ENCODE measurements around the gene IGSF21.
"Not testable (repeated sequence)": the region's sequence is repeated elsewhere in the genome, so short reads cannot be mapped to it uniquely, and the experiment has no call there.

Gene IGSF21

GRCh38 chr1:18357622-18358230, 250.1 kb downstream of the IGSF21 start:
- no peak for DNase-seq (ENCODE audit: low read depth)

- DNase-seq (ENCODE audit: low read depth) = no peak
Measured at GRCh38 chr1:18358600-18358999, 251.0 kb downstream of the IGSF21 start.

GRCh38 chr1:18360251-18360650, 252.7 kb downstream of the IGSF21 start:
- DNase-seq (ENCODE audit: low read depth) = no peak

- no peak for DNase-seq (ENCODE audit: low read depth)
Measured at GRCh38 chr1:18362150-18362549, 254.6 kb downstream of the IGSF21 start.

- DNase-seq (ENCODE audit: low read depth) = no peak
Measured at GRCh38 chr1:18363436-18363835, 255.8 kb downstream of the IGSF21 start.

GRCh38 chr1:18365099-18365705, 257.6 kb downstream of the IGSF21 start:
- no peak for DNase-seq (ENCODE audit: low read depth)

- not testable (repeated sequence) for DNase-seq (ENCODE audit: low read depth)
Measured at GRCh38 chr1:18372505-18372904, 264.9 kb downstream of the IGSF21 start.

- DNase-seq (ENCODE audit: low read depth) = no peak
Measured at GRCh38 chr1:18373151-18373550, 265.6 kb downstream of the IGSF21 start.

GRCh38 chr1:18373882-18374493, 266.4 kb downstream of the IGSF21 start:
- no peak for DNase-seq (ENCODE audit: low read depth)

GRCh38 chr1:18376661-18377060, 269.1 kb downstream of the IGSF21 start:
- DNase-seq (ENCODE audit: low read depth) = no peak

- no peak for DNase-seq (ENCODE audit: low read depth)
Measured at GRCh38 chr1:18380288-18380687, 272.7 kb downstream of the IGSF21 start.

GRCh38 chr1:18384059-18384458, 276.5 kb downstream of the IGSF21 start:
- no peak for DNase-seq (ENCODE audit: low read depth)

GRCh38 chr1:18384471-18384870, 276.9 kb downstream of the IGSF21 start:
- DNase-seq (ENCODE audit: low read depth) = no peak

GRCh38 chr1:18385239-18385790, 277.7 kb downstream of the IGSF21 start:
- DNase-seq (ENCODE audit: low read depth) = no peak

GRCh38 chr1:18386591-18386990, 279.0 kb downstream of the IGSF21 start:
- no peak for DNase-seq (ENCODE audit: low read depth)

- no peak for DNase-seq (ENCODE audit: low read depth)
Measured at GRCh38 chr1:18387307-18387706, 279.7 kb downstream of the IGSF21 start.

GRCh38 chr1:18390953-18391352, 283.4 kb downstream of the IGSF21 start:
- DNase-seq (ENCODE audit: low read depth) = no peak

GRCh38 chr1:18394563-18395156, 287.1 kb downstream of the IGSF21 start:
- no peak for DNase-seq (ENCODE audit: low read depth)

GRCh38 chr1:18396247-18396980, 288.8 kb downstream of the IGSF21 start:
- DNase-seq (ENCODE audit: low read depth) = no peak

GRCh38 chr1:18397641-18398040, 290.0 kb downstream of the IGSF21 start:
- no peak for DNase-seq (ENCODE audit: low read depth)

GRCh38 chr1:18398791-18399530, 291.4 kb downstream of the IGSF21 start:
- DNase-seq (ENCODE audit: low read depth) = no peak
